Left kidney (tissue), 8 donors: ENCODE measurements around the gene CDK5R1. TPM values are rescaled to one million over a fixed set of nuclear protein-coding genes. Genes with fewer than 3 reads are reported as not detected.
"Not testable (repeated sequence)": the region's sequence is repeated elsewhere in the genome, so short reads cannot be mapped to it uniquely, and the experiment has no call there.

ENCODE experiments used
- DNase-seq: peaks from one replicate; pipeline ENCODE4 v3.0.0-alpha.2; 2013
- long read RNA-seq, 8 donors: transcript quantifications; one replicate each; lab custom pipeline, GENCODE V29; 2026
- polyA plus RNA-seq: library from polyadenylated mRNA; unstranded; fragments of 120-200 nt; gene quantifications from one replicate; pipeline ENCODE4 v1.2.1, GENCODE V29; 2013; ENCODE audit not compliant: insufficient read length

The CDK5R1 gene
- 4.6 TPM for polyA plus RNA-seq
- long read RNA-seq, donor 1, full-length matches to known transcripts: 4 of 4 reads
- long read RNA-seq, donor 1, partial matches to known transcripts: 0 of 4 reads
- long read RNA-seq, donor 1, other reads (novel, unspliced or antisense): 0 of 4 reads
- long read RNA-seq, donor 2, full-length matches to known transcripts: 1 of 1 reads
- long read RNA-seq, donor 2, partial matches to known transcripts: 0 of 1 reads
- long read RNA-seq, donor 2, other reads (novel, unspliced or antisense): 0 of 1 reads
- long read RNA-seq, donor 3, full-length matches to known transcripts: 1 of 1 reads
- long read RNA-seq, donor 3, partial matches to known transcripts: 0 of 1 reads
- long read RNA-seq, donor 3, other reads (novel, unspliced or antisense): 0 of 1 reads
- long read RNA-seq, donor 4: 0 reads
- long read RNA-seq, donor 5, full-length matches to known transcripts: 2 of 2 reads
- long read RNA-seq, donor 5, partial matches to known transcripts: 0 of 2 reads
- long read RNA-seq, donor 5, other reads (novel, unspliced or antisense): 0 of 2 reads
- long read RNA-seq, donor 6, full-length matches to known transcripts: 5 of 5 reads
- long read RNA-seq, donor 6, partial matches to known transcripts: 0 of 5 reads
- long read RNA-seq, donor 6, other reads (novel, unspliced or antisense): 0 of 5 reads
- long read RNA-seq, donor 7, full-length matches to known transcripts: 3 of 3 reads
- long read RNA-seq, donor 7, partial matches to known transcripts: 0 of 3 reads
- long read RNA-seq, donor 7, other reads (novel, unspliced or antisense): 0 of 3 reads
- long read RNA-seq, donor 8, full-length matches to known transcripts: 1 of 1 reads
- long read RNA-seq, donor 8, partial matches to known transcripts: 0 of 1 reads
- long read RNA-seq, donor 8, other reads (novel, unspliced or antisense): 0 of 1 reads

- peak; percentile 79 for DNase-seq
These were observed at the start of gene CDK5R1 for GRCh38 chr17:32486701-32487472. Gene CDK5R1 (plus strand): TSS chr17:32486993. CDS start chr17:32487621, 628 bp downstream.

GRCh38 chr17:32440722-32441121, 46.1 kb upstream of the CDK5R1 start:
- DNase-seq: no peak

- no peak for DNase-seq
These were observed 44.9 kb upstream of the CDK5R1 start for GRCh38 chr17:32441886-32442285.

- no peak for DNase-seq
These were observed 42.9 kb upstream of the CDK5R1 start for GRCh38 chr17:32443827-32444300.

- peak; percentile 97 for DNase-seq
These were observed 42.3 kb upstream of the CDK5R1 start, which contains the start of gene PSMD11 for GRCh38 chr17:32444301-32445073. Gene PSMD11 (plus strand): TSS chr17:32444510. CDS start chr17:32444524, 14 bp downstream.

GRCh38 chr17:32445074-32445415, 41.7 kb upstream of the CDK5R1 start:
- peak; percentile 26 for DNase-seq

GRCh38 chr17:32445497-32445896, 41.3 kb upstream of the CDK5R1 start:
- DNase-seq: no peak

- no peak for DNase-seq
These were observed 40.8 kb upstream of the CDK5R1 start for GRCh38 chr17:32445971-32446370.

- no peak for DNase-seq
These were observed 39.8 kb upstream of the CDK5R1 start for GRCh38 chr17:32446949-32447348.

- no peak for DNase-seq
These were observed 36.8 kb upstream of the CDK5R1 start for GRCh38 chr17:32449963-32450362.

- not testable (repeated sequence) for DNase-seq
These were observed 36.4 kb upstream of the CDK5R1 start for GRCh38 chr17:32450379-32450778.

- DNase-seq: no peak
These were observed 34.9 kb upstream of the CDK5R1 start for GRCh38 chr17:32451879-32452278.

- no peak for DNase-seq
These were observed 34.5 kb upstream of the CDK5R1 start for GRCh38 chr17:32452281-32452680.

GRCh38 chr17:32453370-32453769, 33.4 kb upstream of the CDK5R1 start:
- DNase-seq: no peak

GRCh38 chr17:32458371-32458770, 28.4 kb upstream of the CDK5R1 start:
- DNase-seq: no peak

GRCh38 chr17:32460054-32460453, 26.7 kb upstream of the CDK5R1 start:
- DNase-seq: no peak

- no peak for DNase-seq
These were observed 25.3 kb upstream of the CDK5R1 start for GRCh38 chr17:32461498-32461852.

GRCh38 chr17:32461853-32462617, 24.8 kb upstream of the CDK5R1 start:
- DNase-seq: peak; percentile 37

GRCh38 chr17:32463304-32463703, 23.5 kb upstream of the CDK5R1 start:
- DNase-seq: no peak

- DNase-seq: no peak
These were observed 22.4 kb upstream of the CDK5R1 start for GRCh38 chr17:32464374-32464773.
